K562 (cell line): ENCODE results near the gene MAP3K13. TPM values are rescaled to one million over a fixed set of nuclear protein-coding genes. Genes with fewer than 3 reads are reported as not detected.
A peak's percentile ranks its signal among the peaks of the same experiment; 100 is the strongest.

Experiments
- ARID4B ChIP-seq: sonication (generic); formaldehyde crosslinking; IDR thresholded peaks from 2 replicates; pipeline ENCODE4 v1.8.0; 2022; ENCODE audit warnings: mild to moderate bottlenecking, missing genetic modification reagents
- ATF7 ChIP-seq: fragments of 450-650 bp; IDR thresholded peaks from 2 replicates; pipeline ENCODE4 v1.7.1; 2014; ENCODE audit warnings: mild to moderate bottlenecking, moderate library complexity
- BRF1 ChIP-seq: IDR thresholded peaks from 3 replicates; pipeline ENCODE4 v1.6.1; 2011; ENCODE audit warnings: borderline replicate concordance, mild to moderate bottlenecking; ENCODE audit not compliant: insufficient read length; ENCODE audit errors: extremely low read depth
- E2F6 ChIP-seq, 2 experiments: IDR thresholded peaks; 2 replicates each; pipeline ENCODE4 v1.6.1; 2011; ENCODE audit warnings: borderline replicate concordance in 1 of 2, control low read depth in 1 of 2, low read depth in 1 of 2, low read length in 1 of 2, mild to moderate bottlenecking in 1 of 2, mixed read lengths in 1 of 2, moderate library complexity in 1 of 2; ENCODE audit not compliant: insufficient read depth in 1 of 2, insufficient read length in 1 of 2, poor library complexity in 1 of 2, severe bottlenecking in 1 of 2; ENCODE audit errors: extremely low read depth in 1 of 2
- PHB ChIP-seq: fragments of 250-450 bp; sonication (Bioruptor Pico); IDR thresholded peaks from 2 replicates; pipeline ENCODE4 v1.5.0; 2021
- SAP30 ChIP-seq: fragments of 200-600 bp; sonication (generic); IDR thresholded peaks from 2 replicates; pipeline ENCODE4 v1.6.1; 2012; ENCODE audit warnings: borderline replicate concordance, low read depth, mild to moderate bottlenecking, moderate library complexity, low read length, control low read depth, inconsistent platforms; ENCODE audit not compliant: insufficient read depth, poor library complexity, severe bottlenecking
- TSHZ1 ChIP-seq: fragments of 250-450 bp; sonication (Bioruptor Pico); IDR thresholded peaks from 2 replicates; pipeline ENCODE4 v1.4.0; 2020; ENCODE audit warnings: mild to moderate bottlenecking, moderate library complexity
- ZNF79 ChIP-seq: fragments of 250-450 bp; sonication (Bioruptor Pico); IDR thresholded peaks from 2 replicates; pipeline ENCODE4 v1.4.0; 2020; ENCODE audit warnings: low read depth, mild to moderate bottlenecking, moderate library complexity
- polyA plus RNA-seq, 8 experiments: library from polyadenylated mRNA; depleted of rRNA in 4 of 8; stranded (reverse) in 5 of 8; unstranded in 3 of 8; fragments of >200 nt; fragmentation: Nextera tagmentation in 2 of 8; fragmentation: Illumina TruSeq in 1 of 8; extraction: Ambion mirVana in 2 of 8; extraction: Trizol in 1 of 8; gene quantifications; 2 replicates each; pipeline versions ENCODE4 v1.2.1 to v1.2.3, GENCODE V29; 2011 to 2014; ENCODE audit warnings: inconsistent platforms in 1 of 8, missing spikeins in 1 of 8
- total RNA-seq, 7 experiments: library from RNA; depleted of rRNA in 6 of 7; stranded (reverse); fragments of >200 nt in 6 of 7; fragmentation: Illumina TruSeq in 2 of 7; extraction: Trizol in 2 of 7; gene quantifications; 2 replicates each; pipeline versions ENCODE4 v1.2.1 to v1.2.3, GENCODE V29; 2011 to 2021; ENCODE audit warnings: low replicate concordance in 1 of 7
- TF ChIP-seq, protein P1 (sequence below), 2 experiments: IDR thresholded peaks in 1 of 2; conservative IDR thresholded peaks in 1 of 2; 2 replicates each; pipeline ENCODE4 v1.6.1; 2016; ENCODE audit warnings: low read depth in 2 of 2, mild to moderate bottlenecking in 1 of 2, missing compliant biosample characterization in 1 of 2, missing genetic modification characterization in 1 of 2, moderate library complexity in 1 of 2

MAP3K13 gene
- total and polyA plus RNA-seq, 9 of the 15 experiments (the other 6 are each of a cell fraction or from before 2014, with no cell fraction given), result 0.04 to 0.32 (median 0.15) TPM; not detected in 2

DNA sequence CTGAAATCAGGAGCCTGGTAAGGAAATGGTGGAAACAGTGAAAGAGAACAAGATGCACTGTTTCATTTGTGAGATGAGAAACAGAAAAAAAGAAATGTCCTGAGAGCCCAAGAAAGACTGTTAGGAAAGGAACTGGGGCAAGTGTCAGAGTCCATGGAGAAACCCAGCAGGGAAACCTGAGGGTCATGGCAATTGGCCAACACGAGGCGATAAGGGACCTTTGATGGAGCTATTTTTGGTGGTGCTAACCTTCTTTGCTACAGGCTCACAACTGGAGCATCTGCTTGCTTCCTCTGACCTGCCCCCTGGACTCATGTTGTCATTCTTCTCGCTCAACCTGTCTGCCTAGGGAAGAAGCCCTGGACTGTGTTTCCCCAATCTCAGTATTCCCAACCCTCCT is 140.1 kb downstream of the MAP3K13 start (continued):
- TF ChIP-seq E2F6 (IDR thresholded peaks at IDR 0.05; ENCODE audit: borderline replicate concordance in 1 of 2, extremely low read depth in 1 of 2, insufficient read depth in 1 of 2, insufficient read length in 1 of 2, low read depth in 1 of 2, low read length in 1 of 2, poor library complexity in 1 of 2, severe bottlenecking in 1 of 2), result peak in 1 of 2 experiments; percentile 50
- no peak for TF ChIP-seq ARID4B (CRISPR knock-in tag)
- TF ChIP-seq TSHZ1 (CRISPR knock-in tag), result no peak
- no peak for TF ChIP-seq BRF1
- TF ChIP-seq PHB, result no peak
- no peak for TF ChIP-seq ATF7
- TF ChIP-seq, protein P1, sequence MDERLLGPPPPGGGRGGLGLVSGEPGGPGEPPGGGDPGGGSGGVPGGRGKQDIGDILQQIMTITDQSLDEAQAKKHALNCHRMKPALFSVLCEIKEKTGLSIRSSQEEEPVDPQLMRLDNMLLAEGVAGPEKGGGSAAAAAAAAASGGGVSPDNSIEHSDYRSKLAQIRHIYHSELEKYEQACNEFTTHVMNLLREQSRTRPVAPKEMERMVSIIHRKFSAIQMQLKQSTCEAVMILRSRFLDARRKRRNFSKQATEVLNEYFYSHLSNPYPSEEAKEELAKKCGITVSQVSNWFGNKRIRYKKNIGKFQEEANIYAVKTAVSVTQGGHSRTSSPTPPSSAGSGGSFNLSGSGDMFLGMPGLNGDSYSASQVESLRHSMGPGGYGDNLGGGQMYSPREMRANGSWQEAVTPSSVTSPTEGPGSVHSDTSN (CRISPR knock-in tag; IDR thresholded peaks at IDR 0.05; ENCODE audit: low read depth), result no peak
- TF ChIP-seq, protein P1 (tag; conservative IDR thresholded peaks at IDR 0.05; ENCODE audit: low read depth), result no peak
- TF ChIP-seq SAP30, result no peak
- TF ChIP-seq ZNF79 (CRISPR knock-in tag), result no peak
